ENCODE measurements around the gene WDR91.

Gene WDR91

GRCh38 chr7:135197906-135198655 is 13.2 kb downstream of the WDR91 start:
- no peak for FAIRE-seq

- no peak for FAIRE-seq
These were observed 14.0 kb downstream of the WDR91 start for GRCh38 chr7:135197343-135197742.

DNA sequence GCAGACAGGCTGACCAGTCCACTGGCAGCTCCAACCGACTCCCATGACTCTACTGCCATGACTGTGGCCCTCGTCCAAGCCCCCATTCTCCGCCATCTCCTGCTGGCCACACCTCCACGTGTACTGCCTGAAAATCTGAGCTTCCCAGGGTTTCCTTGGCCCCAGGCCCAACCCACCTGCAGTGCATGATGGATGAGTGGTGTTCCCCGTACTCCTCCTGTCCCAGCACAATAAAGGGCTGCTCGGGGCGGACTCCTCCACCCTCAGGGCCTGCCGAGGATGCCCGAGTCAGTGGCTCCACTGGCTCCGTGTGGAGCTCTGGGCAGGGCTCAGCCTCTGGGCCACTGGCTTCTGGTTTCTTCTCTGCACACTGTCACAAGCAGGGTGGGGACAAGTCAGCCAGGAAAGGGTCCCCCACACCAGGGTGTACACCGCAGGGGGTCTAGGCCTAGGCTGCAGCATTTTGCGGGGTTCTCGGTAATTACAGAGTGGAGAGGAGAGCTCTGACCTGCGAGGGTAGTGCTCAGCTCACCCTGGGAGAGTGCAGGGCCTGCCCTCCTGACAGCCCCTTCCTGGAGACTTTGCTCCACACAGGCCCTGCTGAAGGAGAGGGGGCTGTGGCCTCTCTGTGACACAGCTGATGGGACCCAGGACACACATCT is 15.2 kb downstream of the WDR91 start:
- no peak for FAIRE-seq

- FAIRE-seq = no peak
These were observed 16.2 kb downstream of the WDR91 start for GRCh38 chr7:135195156-135195555.

DNA sequence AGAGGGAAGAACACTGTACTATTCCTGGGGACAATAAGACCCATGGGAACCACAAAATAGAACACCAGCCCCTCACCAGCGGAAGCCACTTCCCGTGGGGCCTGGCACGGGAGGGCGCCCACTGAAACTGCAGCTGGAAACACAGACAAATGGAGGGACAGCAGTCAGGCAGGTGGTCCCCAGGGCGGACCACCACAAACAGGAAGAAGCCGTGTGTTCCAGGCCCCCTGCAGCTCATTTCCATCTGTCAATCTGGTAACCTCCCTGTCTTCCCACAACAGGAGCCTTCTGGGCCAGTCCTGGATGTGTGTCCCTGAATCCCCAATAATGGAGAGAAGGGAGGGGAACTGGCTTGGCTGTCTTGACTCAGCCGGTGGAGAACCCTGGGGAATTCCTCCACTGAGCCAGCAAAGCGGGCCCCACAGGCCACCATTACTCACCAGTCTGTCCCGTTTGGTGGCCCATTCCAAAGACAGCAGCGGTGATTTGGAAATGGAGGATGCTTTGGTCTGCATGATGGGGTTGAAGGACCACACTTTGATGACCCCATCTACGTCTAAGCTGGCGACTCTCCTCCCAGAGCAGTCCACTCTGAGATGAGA is 16.7 kb downstream of the WDR91 start:
- FAIRE-seq = no peak

GRCh38 chr7:135193615-135194081 is 17.7 kb downstream of the WDR91 start:
- no peak for FAIRE-seq

- FAIRE-seq = no peak
These were observed 18.3 kb downstream of the WDR91 start for GRCh38 chr7:135192914-135193536.

DNA sequence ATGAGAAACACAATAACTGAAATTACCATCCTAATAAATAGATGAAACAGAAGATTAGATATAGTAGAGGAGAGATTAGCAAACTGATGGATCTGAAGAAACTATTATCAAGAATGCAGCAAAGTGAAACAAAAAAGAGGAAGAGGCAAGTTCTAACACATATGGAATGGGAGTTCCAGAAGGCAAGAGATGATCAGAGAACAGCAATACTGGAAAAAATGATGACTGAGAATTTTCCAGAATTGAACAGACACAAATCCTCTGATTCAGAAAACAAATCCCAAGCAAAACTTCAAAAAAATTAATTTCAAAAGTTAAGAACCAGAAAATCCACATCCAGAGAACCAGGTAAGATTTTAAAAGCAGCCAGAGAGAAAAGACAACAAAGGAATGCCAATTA is 20.6 kb downstream of the WDR91 start:
- no peak for FAIRE-seq

DNA sequence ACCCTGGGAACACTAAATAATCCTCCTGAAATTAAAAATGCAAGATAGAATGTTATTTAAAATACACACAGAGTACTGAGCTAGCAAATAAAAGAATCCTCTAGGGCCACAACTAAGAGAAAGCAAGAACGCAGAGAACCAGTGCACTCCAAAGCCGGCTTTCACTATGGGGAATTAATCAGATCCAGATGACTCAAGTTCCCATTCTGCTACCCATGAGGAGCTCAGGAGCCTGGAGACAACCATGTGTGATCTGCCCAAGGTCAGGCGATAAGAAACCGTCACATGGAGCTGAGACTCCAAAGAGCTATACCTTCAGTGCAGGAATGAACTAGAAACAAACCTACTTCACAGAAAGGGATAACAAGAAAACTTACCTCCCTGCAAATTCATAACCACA is 21.4 kb downstream of the WDR91 start:
- no peak for FAIRE-seq

- FAIRE-seq = no peak
These were observed 22.1 kb downstream of the WDR91 start for GRCh38 chr7:135189221-135189662.

GRCh38 chr7:135188298-135188984 is 22.9 kb downstream of the WDR91 start:
- no peak for FAIRE-seq

DNA sequence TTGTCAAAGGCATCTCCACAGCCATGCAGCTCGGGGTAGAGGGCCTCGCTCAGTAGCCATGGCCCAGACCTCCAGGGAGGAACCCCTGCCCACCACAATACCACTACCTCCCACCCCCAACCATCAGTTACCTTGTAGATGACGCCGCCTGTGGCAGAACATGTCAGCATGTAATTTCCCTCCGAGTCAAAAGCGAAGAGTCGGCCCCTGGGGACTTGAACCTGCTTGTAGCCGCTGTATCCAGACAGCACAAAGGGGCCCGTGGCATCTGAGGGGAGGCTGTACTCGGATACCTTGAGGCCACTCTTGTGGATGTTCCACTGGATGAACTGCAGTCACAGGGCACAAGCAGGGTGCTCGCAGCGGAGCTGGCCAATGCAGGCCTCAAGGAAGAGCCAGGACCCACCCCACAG is 24.5 kb downstream of the WDR91 start:
- FAIRE-seq = no peak

DNA sequence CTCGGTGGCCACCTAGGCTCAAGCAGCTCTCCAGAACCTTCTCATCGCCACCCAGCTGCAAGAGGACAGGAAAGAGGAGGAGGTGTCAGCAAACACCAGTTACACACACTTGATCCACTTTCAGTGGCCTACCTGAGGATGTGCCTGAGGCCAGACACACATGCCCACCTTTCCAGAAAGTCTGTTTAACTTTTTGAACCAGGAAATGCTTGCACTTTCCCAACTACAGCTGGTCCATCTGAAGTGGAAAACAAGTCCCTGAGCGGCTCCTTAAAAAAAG is 25.1 kb downstream of the WDR91 start:
- FAIRE-seq = no peak

GRCh38 chr7:135185471-135186260 is 25.7 kb downstream of the WDR91 start:
- no peak for FAIRE-seq

- FAIRE-seq = no peak
These were observed 27.0 kb downstream of the WDR91 start for GRCh38 chr7:135184254-135184841.

- no peak for FAIRE-seq
These were observed 27.8 kb downstream of the WDR91 start for GRCh38 chr7:135183478-135183877.

DNA sequence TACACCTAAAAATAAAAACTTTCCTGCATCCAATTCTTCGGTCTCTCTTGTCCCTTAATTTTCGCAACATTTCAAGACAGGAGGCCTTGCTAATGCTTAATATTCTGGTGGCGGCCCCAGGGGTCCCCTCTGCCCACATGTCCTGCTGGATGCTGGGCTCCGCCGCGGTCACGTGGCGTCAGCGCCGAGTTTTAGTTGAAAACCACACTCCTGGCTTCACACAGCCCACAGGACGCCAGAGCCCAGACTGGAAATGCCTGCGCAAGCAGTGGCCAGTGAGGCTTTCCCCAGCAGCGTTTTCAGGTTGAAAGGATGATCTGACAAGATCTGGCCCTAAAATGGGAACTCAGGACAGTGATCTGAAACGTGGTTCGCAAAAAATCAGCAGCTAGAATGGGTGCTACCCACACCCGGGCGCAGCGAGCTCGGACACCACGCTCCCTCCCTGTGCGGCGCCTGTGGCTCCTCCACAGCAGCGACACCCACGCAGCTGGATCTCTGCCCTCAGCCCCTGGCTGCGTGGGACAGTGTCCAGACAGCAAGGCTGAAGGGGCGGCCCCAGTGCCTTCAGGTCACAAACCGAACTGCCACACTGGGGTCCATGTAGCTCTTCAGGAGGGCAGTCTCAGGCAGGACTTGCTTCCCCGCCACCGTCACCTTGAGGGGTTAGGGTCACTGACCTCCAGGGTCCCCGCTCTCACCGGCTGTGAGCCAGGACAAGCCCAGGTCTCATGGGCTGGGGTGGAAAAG is 29.2 kb downstream of the WDR91 start:
- no peak for FAIRE-seq

GRCh38 chr7:135181261-135181928 is 29.9 kb downstream of the WDR91 start:
- no peak for FAIRE-seq

- FAIRE-seq = no peak
These were observed 31.2 kb downstream of the WDR91 start for GRCh38 chr7:135180122-135180521.

DNA sequence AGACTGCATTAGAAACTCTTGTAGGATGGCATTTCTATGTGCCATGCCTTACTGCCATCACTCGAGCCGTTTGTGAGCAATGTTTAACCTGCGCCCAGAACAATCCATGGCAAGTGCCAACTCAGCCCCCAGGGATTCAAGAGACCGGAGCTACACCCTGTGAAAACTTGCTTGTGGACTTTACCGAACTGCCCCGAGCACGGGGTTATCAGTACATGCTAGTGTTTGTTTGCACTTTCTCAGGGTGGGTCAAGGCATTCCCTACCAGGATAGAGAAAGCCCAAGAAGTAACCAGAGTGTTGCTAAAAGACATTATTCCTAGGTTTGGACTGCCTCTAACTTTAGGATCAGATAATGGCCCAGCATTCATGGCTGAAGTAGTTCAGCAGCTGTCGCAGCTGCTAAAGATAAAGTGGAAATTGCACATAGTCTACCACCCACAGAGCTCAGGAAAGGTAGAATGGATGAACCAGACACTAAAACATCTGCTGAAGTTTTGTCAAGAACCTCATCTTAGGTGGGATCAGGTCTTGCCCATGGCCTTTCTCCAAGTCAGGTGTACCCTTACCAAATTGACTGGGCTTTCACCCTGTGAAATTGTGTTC is 31.9 kb downstream of the WDR91 start:
- FAIRE-seq = no peak
